Ishikawa (cell line): ENCODE data around the gene LRRC71.

Experiments
- CEBPB ChIP-seq: IDR thresholded peaks from 2 replicates; pipeline ENCODE4 v1.6.1; 2012
- CREB1 ChIP-seq: IDR thresholded peaks from 2 replicates; pipeline ENCODE4 v1.6.1; 2012; ENCODE audit warnings: low read depth
- EGR1 ChIP-seq: IDR thresholded peaks from 2 replicates; pipeline ENCODE4 v1.6.1; 2012
- EP300 ChIP-seq: IDR thresholded peaks from 2 replicates; pipeline ENCODE4 v1.6.1; 2012; ENCODE audit warnings: borderline replicate concordance
- FOXM1 ChIP-seq: IDR thresholded peaks from 2 replicates; pipeline ENCODE4 v1.6.1; 2012; ENCODE audit warnings: low read depth, borderline replicate concordance
- MAX ChIP-seq: IDR thresholded peaks from 2 replicates; pipeline ENCODE4 v1.6.1; 2012
- NFIC ChIP-seq: IDR thresholded peaks from 2 replicates; pipeline ENCODE4 v1.6.1; 2012
- RAD21 ChIP-seq: IDR thresholded peaks from 2 replicates; pipeline ENCODE4 v1.6.1; 2012; ENCODE audit warnings: low read depth
- TAF1 ChIP-seq: IDR thresholded peaks from 2 replicates; pipeline ENCODE4 v1.6.1; 2012; ENCODE audit warnings: low read depth, mild to moderate bottlenecking
- TCF12 ChIP-seq: IDR thresholded peaks from 2 replicates; pipeline ENCODE4 v1.6.1; 2012; ENCODE audit warnings: low read depth
- USF1 ChIP-seq: IDR thresholded peaks from 2 replicates; pipeline ENCODE4 v1.6.1; 2012
- TF ChIP-seq, protein P1 (sequence below): IDR thresholded peaks from 2 replicates; pipeline ENCODE4 v1.6.1; 2012; ENCODE audit warnings: low read depth, mild to moderate bottlenecking

DNA sequence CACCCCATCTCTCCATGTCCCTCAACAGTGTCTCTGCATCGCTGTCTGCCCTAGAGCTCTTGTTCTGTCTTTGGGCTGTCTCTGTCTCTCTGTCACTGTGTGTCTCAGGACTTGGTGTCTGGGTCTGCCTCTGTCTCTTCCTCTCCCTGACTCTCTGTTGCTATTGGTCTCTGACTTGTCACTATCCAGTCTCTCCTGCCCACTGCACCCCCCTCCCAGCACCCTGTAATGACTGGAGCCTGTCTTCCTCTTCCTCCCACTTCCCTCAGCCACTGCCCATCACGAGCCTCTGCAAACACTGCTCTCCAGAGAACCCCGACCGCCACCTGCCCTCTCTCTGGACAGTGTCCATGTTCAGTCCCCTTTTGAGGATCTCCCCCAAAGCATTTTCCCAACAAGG, 14.8 kb upstream of the LRRC71 start:
- TF ChIP-seq EP300, result no peak
- TF ChIP-seq USF1, result no peak
- no peak for TF ChIP-seq FOXM1
- TF ChIP-seq RAD21, result no peak
- TF ChIP-seq EGR1, result no peak
- no peak for TF ChIP-seq CREB1
- TF ChIP-seq TCF12, result no peak
- no peak for TF ChIP-seq MAX
- no peak for TF ChIP-seq TAF1
- no peak for TF ChIP-seq CEBPB
- TF ChIP-seq, protein P1, sequence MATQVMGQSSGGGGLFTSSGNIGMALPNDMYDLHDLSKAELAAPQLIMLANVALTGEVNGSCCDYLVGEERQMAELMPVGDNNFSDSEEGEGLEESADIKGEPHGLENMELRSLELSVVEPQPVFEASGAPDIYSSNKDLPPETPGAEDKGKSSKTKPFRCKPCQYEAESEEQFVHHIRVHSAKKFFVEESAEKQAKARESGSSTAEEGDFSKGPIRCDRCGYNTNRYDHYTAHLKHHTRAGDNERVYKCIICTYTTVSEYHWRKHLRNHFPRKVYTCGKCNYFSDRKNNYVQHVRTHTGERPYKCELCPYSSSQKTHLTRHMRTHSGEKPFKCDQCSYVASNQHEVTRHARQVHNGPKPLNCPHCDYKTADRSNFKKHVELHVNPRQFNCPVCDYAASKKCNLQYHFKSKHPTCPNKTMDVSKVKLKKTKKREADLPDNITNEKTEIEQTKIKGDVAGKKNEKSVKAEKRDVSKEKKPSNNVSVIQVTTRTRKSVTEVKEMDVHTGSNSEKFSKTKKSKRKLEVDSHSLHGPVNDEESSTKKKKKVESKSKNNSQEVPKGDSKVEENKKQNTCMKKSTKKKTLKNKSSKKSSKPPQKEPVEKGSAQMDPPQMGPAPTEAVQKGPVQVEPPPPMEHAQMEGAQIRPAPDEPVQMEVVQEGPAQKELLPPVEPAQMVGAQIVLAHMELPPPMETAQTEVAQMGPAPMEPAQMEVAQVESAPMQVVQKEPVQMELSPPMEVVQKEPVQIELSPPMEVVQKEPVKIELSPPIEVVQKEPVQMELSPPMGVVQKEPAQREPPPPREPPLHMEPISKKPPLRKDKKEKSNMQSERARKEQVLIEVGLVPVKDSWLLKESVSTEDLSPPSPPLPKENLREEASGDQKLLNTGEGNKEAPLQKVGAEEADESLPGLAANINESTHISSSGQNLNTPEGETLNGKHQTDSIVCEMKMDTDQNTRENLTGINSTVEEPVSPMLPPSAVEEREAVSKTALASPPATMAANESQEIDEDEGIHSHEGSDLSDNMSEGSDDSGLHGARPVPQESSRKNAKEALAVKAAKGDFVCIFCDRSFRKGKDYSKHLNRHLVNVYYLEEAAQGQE, result no peak
- no peak for TF ChIP-seq NFIC
